NCI-H146 treated with DMSO at 0.1 percent for 48 hours (cell line): ENCODE data around the gene SIPA1L3.
A peak's percentile ranks its signal among the peaks of the same experiment; 100 is the strongest.

ENCODE experiments used
- DNase-seq: peaks from one replicate; lab custom pipeline; 2025; ENCODE audit not compliant: unreplicated experiment; lab: John Stamatoyannopoulos, UW

The SIPA1L3 gene

DNA sequence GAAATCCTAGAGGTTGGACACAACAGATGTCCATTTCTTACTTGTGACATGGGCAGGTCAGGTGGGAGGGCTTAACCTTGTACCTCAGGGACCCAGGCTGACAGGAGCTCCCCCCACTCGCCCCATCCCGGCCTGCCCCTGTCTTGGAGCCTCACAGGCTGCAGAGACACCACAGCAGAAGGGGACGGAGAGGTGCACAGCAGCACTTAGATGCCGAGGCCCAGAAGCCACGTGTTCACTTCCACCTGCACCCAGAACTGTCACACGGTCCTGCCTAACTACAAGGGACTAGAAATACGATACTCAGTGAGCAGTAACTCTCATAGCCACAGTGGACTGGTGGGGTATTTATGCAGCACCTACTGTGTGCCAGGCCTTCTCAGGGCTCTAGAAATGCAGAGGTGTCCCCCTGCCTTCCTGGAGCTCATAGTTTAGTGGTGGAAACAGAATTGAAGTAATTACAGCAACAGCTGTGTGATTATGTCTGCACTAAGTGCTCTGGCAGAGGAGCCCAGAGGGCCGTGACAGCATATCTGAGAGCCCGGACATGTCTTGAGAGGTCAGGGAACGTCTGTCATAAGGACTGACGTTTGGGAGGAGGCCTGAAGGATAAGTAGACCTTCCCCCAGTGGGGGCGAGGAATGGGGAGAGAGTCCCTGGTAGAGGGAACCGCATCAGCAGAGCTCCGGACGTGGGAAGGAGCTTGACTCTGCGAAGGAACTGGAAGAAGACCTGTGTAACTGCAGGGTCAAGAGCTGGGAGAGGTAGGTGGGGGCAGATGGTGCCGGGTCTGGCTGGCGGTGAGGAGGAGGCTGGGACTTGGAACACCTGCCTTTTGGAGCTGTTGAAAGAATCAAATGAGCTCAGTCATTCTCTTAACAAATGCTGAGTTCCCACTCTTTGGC, 130.0 kb downstream of the SIPA1L3 start:
- no peak for DNase-seq

DNA sequence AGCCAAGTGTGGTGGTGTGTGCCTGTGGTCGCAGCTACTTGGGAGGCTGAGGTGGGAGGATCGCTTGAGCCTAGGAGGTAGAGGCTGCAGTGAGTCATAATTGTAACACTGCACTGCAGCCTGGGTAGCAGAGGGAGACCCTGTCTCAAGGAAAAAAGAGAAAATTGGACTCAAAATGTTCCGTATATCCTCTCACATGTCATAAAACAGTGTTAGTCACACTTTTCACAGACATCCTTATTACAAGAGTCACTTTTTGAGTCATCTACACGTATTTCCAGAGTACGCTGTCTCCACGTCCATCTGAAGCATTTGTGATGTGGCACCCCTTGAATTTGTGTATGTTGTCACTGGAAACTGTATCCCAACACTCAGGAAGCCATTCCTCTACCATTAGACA, 133.0 kb downstream of the SIPA1L3 start:
- no peak for DNase-seq

DNA sequence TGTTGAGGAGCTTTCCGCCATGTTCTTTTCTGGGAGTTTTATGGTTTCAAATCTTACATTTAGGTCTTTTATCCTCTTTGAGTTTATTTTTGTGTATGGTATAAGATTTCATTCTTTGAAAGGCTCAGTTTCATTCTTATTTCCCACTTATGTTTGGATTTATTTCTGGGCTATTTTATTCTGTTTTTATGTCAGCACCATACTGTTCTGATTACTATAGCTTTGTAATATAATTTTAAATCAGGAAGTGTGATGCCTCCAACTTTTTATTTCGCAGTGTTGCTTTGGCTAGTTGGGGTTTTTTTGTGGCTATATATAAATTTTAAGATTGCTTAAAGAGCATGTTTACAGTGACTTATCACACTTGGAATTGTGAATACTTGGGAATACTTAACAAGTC, 135.1 kb downstream of the SIPA1L3 start:
- no peak for DNase-seq

DNA sequence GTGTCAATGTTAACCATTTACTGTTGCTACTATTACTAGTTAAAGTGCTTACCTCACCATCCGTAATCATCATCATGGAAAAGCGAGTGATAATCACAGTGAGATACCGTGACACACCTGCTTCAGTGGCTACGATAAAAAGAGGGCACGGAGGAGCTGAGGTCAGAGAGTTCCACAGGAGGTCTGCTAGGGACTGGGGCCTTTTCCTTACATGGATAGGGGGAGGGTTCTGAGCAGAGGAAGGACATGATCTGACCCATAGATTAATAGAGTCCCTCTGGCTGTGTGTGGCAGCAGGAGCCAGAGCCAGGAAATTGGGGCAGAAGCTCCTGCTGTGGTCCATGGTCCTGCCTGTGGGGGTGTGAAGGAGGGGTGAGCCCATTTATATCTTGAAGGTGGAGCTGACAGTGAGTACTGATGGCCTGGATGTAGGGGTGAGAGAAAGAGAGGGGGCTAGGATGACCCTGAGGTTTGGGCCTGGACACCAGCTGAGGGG, 136.7 kb downstream of the SIPA1L3 start:
- DNase-seq, result peak; percentile 79

DNA sequence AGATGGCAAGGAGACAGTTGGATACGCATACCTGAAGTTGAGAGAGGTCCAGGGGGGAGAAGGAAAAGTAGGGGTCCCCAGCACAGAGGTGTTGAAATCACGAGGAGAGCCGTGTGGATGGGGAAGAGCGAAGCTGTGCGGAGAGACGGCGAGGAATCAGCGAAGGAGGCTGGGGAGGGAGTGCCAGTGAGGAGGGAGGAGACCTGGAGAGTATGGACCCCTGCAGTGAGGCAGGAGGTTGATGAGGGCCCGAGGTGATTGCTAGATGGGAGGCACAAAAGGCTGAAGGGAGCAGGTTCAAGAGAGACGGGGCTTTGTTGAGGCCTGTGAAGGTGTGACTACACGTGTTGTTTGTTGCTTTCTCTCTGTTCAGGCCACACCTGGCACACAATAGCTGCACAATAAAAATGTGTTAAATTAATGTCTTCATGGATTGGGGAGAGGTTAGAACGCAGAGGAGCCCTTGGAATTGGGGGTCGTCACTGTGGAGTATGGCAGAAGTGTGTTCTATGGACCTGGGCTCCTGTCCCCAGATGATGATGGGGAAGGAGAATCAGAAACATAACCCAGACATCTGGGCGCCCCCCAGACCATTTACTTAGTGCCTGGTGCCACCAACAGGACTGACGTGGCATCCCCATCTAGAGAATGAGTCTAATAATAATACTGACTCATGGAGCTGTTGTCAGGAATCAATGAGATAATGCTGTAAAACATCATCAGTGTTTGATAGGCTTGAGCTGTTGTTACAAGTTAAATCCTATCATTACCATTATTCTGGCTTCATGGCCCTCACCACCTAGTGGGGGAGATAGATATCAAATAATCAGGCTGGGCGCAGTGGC, 137.5 kb downstream of the SIPA1L3 start:
- no peak for DNase-seq

DNA sequence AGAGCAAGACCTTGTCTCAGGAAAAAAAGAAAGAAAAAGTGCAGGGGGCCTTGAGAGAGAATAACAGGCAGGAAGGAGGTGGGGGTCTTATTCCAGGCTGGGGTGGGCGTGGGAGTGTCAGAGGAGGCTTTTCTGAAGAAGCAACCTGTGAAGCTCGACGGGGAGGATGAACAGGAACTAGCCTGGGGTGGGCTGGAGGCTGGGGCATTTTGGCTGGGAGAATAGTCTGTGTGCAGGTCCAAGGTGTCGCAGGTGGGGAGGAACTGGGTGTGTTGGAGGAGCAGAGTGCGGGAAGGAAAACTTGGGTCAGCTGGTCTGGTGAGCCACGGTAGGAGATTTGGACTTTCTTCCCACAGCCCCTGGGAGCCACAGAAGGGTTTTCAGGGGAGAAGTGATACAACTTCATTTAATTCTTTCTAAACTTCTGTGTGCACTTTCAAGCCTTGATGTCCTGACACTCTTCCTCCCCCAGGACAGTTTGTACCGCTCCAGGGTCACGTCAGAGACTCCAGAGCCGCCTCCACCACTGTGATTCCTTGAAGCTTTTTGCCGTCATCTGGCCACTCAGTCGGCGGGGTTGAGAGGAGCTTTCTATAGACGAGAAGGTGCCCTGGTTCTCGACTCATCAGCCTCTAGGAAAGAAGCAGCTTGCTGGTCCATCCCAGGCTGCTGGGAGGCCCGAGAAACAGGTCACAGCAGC, 138.7 kb downstream of the SIPA1L3 start:
- no peak for DNase-seq

DNA sequence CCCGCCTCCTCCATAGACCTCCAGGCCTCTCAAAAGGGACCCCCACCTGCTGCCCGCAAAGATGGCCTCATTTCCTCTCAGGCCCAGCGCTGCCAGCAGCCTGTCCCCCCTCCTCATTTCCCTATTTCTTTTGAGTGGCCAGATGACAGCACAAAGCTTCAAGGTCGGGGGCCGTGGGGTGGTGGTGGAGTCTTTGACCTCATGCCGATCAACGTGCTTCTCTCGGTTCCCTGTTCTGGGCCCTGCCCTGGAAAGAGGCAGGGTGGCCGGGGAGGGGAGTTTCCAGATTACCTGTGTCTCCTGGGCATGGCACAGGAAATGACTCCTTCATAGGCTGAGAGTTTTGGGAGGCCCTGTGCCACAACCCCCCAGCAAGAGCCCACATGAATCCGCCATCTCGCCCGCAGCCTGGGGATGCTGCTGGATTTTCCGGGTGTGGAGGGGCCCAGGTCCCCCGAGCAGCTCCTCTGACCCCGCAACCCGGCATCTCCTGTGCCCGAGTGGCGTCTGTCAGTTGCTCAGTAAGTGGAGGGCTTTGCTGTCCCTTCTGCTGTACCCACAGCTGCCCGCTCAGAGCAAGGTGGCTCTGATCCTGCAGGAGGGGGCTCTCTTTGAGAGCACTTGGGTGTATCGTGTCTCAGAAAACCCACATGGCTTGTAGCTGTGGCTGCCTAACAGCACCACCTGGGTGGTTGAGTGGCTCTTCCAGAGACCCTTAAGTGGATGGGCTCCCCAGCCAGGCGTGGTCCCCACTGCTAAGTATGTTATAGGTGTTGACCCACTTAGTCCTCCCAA, 139.4 kb downstream of the SIPA1L3 start:
- no peak for DNase-seq

DNA sequence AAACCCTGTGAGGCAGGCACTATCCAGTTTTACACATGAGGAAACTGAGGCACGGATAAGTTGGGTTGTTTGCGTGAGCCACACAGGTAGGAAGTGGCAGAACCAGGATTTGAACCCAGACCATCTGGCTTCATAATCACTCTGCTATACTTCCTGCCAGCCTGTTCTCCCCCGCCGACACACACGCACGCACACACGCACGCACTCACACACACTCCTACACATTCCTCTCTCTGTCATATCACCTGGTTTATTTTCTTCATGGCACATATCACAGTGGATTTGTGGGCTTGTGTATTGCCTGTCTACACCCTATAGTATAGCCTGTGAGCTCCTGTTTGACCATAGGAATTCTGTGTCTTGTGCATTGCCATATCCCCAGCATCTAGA, 140.0 kb downstream of the SIPA1L3 start:
- no peak for DNase-seq

DNA sequence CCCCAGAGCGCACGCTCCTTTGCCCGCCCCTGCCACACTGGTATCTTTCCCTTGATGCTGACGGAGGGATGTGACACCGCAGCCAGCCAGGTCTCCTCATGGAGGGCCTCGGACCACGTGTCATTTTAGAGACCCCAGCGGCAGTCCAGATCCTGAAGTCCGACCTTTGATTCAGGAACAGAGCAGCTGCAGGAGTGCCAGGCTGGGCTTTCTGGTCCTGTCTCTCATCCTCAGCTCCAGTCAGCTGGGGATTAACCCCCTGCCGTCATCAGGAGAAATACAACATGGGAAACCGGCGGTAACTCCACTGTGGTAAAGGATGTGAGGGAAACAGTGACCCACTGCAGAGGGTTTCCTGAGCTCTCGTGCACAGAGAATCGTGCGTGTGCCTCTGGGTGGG, 140.6 kb downstream of the SIPA1L3 start:
- DNase-seq, result peak; percentile 50

DNA sequence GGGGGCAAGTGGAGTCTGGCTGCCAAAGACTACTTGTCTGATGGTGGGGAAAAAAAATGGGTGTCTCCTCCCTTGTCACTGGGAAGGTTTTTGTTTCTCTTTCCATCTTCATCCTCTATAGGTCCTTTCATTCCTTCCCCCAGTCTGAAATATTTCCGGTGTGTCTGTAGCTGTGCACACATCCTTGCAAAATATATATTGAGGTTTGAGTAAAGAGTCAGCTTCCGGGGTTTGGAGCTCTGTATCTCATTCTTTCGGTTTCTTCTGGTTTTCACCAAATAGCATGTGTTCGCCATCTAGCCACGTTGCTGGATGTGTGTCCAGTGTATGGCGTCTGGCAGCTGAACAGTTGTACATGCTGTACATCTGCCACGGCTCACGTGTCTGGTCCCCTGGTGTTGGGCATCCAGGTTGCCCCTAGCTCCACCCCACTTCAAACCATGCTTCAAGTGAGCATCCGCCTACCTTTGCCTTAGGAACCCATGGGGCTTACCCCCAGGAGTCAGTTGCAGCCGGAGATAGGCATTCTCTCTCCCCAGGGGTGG, 142.2 kb downstream of the SIPA1L3 start:
- DNase-seq, result no peak

DNA sequence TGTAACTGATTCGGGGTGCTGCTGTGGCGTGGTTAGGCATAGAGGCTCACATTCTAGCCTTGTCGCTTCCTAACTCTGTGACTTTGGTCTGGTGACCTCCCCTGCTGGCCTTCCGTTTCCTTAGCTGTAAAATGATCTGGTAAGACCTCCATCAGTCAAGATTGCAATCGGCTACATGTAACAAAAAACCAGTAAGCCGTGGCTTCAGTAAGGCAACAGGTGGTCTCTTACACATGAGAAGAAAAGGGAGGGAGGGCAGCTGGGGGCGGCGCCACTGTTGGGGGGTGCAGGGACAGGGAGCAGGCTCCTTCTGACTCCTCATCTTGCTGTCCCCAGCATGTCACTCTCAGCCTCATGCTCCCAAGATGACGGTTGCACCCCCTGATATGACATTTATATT, 148.0 kb downstream of the SIPA1L3 start:
- DNase-seq, result peak; percentile 12

DNA sequence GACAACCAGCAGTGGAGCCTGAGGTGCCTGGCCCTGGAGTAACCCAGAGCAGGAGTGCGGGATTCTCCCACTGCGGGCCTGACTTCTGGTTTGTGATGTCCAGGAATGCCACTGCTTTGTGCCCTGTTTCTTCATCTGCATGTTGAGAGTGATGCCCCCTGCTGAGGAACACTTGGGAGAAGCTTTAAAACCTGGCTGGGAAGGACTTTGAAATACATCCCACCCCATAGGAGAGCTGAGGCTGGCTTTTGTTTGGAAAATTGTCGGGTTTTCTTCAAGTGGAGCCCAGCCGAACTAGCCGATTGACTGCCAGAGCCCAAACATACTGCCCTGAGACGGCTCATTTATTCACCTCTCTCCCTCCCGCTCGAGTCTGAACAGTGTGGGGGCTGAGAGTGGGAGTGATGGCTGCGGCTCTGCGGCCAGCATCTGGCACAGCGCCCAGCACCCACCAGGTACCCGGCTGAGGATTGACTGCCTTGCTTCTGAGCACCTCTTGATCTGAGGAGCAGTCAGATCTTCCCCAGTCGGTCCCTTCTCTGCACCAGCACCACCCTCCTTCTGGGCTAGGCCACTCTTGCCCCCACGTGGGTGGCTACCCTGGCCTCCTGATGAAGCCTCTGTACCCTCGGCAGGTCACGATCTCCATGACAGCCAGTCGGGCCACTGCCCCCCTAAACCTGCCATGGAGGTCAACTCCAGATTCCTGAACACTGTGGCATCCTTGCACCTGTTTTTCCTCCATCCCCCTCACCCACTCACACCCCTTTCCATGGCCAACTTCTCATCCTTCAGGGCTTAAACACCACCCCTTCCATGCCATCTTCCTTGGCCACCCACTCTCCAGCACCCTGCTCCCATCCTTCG, 148.9 kb downstream of the SIPA1L3 start:
- no peak for DNase-seq

DNA sequence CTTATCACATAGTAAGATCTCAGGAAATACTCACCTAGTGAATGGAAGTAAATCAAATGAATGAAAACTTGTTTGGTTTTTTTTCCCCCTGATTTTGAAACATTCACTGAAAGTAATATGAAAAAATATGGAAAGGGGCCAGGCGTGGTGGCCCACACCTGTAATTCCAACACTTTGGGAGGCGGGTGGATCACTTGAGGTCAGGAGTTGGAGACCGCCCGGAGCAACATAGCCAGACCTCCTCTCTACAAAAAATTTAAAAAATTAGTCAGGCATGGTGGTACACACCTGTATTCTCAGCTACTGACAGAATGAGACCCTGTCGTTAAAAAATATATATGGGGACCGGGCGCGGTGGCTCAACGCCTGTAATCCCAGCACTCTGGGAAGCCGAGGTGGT, 149.6 kb downstream of the SIPA1L3 start:
- DNase-seq, result no peak

DNA sequence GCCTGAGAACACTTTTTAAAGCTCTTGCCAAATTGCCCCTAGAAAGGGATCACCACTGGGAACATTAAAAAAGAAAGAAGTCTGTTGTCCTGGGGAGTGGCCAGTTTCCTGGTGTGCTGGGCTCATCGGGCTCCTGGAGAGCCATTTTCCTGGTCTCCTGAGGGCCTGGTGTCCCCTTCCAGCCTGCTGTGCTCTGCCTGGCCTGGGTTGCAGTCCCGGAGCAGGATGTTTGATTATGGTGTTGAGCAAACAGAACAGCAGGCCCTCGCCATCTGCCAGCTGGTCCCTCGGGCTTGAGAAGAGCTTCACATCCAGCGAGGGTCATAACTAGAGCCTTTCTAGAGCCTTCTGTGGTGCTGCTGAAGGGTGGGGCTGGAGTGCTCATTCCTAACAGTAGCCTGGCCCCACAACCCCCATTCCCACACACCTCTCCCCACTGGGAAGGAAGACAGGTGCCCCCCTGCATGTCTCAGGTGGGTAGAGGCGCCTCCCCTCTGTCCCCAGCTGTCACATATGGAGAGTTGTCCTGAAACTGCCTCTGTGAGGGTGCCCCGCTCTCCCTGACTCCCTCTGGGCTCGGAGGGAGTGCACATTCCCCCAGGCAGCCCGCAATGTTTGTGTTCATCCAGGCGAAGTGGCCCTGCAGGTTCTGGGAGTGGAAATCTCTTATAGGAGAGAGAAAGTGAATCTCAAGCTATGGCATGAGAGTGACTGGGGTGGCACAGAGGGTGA, 151.1 kb downstream of the SIPA1L3 start:
- DNase-seq, result peak; percentile 96

DNA sequence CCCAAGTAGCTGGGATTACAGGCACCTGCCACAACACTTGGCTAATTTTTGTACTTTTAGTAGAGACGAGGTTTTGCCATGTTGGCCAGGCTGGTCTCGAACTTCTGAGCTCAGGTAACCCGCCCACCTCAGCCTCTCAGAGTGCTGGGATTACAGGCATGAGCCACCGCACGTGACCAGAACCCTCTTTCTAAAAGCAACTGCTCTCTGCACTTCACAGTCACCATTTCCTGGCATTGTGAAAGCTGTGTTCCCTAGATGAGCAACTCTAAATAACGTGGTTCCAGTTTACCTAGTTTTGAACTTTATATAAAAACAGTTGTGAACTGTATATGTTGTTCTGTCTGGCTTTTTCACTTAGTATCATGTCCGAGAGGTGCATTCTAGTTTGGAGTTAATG, 152.9 kb downstream of the SIPA1L3 start:
- no peak for DNase-seq

DNA sequence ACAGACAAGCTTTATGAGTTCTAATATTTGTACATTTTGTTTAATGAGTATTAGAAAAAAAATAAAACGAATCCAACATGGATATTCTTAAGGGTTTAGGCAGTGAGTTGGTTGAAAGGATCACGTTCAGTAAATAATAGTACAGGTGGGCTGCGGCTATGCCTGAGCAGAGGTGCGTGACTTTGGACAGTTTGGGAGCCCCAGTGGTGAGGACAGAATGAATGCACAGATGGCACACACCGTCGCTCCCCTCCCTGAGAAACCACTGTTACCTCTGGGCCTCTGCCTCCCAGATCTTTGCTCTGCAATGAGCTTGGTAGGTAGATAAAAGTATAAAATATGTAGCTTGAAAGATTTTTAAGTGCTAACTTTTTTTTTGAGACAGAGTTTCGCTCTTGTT, 153.3 kb downstream of the SIPA1L3 start:
- no peak for DNase-seq

DNA sequence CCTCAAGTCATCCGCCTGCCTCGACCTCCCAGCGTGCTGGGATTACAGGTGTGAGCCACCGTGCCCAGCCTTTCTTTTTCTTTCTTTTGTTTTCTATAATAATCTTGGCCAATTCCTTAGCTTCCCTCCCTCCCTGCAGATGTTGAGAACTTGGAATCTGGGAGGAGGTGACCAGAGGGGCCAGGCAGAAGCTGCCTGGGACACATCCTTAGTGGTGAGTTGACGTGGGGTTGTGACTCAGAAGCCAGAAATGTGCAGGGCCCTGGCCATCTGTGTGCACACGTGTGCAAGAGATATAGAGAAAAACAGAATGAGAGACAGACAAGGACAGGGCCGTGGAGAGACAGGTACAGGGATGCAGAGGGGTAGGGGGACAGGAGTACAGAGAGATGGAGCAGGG, 154.3 kb downstream of the SIPA1L3 start:
- DNase-seq, result no peak

DNA sequence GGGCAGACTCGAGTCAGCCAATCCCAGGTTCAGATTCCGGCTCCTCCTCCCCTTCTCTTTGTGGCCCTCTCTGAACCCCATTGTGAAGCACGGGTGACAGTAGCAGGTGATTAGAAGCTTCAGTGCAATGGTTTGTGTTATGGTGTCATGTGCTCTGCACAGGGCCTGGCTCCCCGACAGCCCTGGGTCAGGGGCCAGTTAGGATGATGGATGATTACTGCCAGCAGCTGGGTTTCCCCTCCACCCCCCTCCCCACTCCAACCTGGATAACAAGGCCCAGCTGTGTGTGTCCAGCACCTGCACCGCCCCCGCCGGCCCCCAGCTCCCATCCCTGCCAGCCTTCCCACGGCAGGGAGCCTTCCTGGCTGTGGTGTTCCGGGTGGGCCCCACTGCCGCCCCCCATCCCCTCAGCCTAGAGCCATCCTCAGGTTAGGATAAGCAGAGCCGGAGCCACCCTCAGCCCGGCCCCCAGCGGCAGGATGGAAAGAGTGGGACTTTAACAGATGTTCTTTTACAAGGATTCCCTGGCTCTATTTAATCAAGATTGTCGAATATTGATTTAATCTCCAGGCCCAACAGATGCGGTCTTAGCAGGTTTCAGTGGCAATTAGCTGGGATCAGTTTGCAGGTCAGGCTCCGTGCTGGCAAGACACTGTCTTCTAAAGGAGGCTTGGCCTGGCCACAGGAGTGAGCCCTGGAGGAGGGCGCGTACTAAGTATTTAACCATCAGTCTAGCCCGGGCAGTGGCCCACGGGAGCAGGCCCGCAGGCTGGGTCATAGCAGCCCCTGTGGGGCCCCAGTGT, 156.2 kb downstream of the SIPA1L3 start:
- peak; percentile 98 for DNase-seq
